ENCODE data around the gene WNT5A.

WNT5A gene

GRCh38 chr3:55480911-55481743 is 6.0 kb downstream of the WNT5A start:
- DNase-seq: peak; percentile 86

- DNase-seq: peak; percentile 75
These were observed 9.5 kb downstream of the WNT5A start for GRCh38 chr3:55477306-55478303.

- peak; percentile 93 for DNase-seq
These were observed 10.6 kb downstream of the WNT5A start for GRCh38 chr3:55476515-55476914.

GRCh38 chr3:55474213-55474632 is 12.9 kb downstream of the WNT5A start:
- DNase-seq: no peak

GRCh38 chr3:55473788-55474187 is 13.3 kb downstream of the WNT5A start:
- DNase-seq: no peak

- no peak for DNase-seq
These were observed 15.4 kb downstream of the WNT5A start for GRCh38 chr3:55471522-55472280.

GRCh38 chr3:55471084-55471483 is 16.0 kb downstream of the WNT5A start:
- DNase-seq: no peak

GRCh38 chr3:55469957-55470526 is 17.1 kb downstream of the WNT5A start:
- no peak for DNase-seq

- DNase-seq: peak; percentile 75
These were observed 18.9 kb downstream of the WNT5A start for GRCh38 chr3:55468251-55468650.

- DNase-seq: peak; percentile 72
These were observed 20.0 kb downstream of the WNT5A start for GRCh38 chr3:55467099-55467498.

GRCh38 chr3:55466526-55466925 is 20.6 kb downstream of the WNT5A start:
- DNase-seq: no peak

- peak; percentile 84 for DNase-seq
These were observed 25.2 kb downstream of the WNT5A start for GRCh38 chr3:55461896-55462295.

- DNase-seq: no peak
These were observed 27.3 kb downstream of the WNT5A start for GRCh38 chr3:55459838-55460237.

GRCh38 chr3:55458181-55458790 is 28.8 kb downstream of the WNT5A start:
- DNase-seq: peak; percentile 28

GRCh38 chr3:55455915-55456314 is 31.2 kb downstream of the WNT5A start:
- DNase-seq: no peak

- DNase-seq: peak; percentile 36
These were observed 32.5 kb downstream of the WNT5A start for GRCh38 chr3:55454611-55455010.

- DNase-seq: no peak
These were observed 33.1 kb downstream of the WNT5A start for GRCh38 chr3:55453886-55454496.

- DNase-seq: no peak
These were observed 34.2 kb downstream of the WNT5A start for GRCh38 chr3:55452886-55453285.

- DNase-seq: no peak
These were observed 37.6 kb downstream of the WNT5A start for GRCh38 chr3:55449527-55449926.

- DNase-seq: no peak
These were observed 40.3 kb downstream of the WNT5A start for GRCh38 chr3:55446850-55447249.

- DNase-seq: no peak
These were observed 41.6 kb downstream of the WNT5A start for GRCh38 chr3:55445551-55445950.

- DNase-seq: no peak
These were observed 43.8 kb downstream of the WNT5A start for GRCh38 chr3:55443346-55443745.

Measured in EL (cell line).